Kidney (tissue), 14 donors: Measurements from ENCODE around the gene PDHB. TPM values are rescaled to one million over a fixed set of nuclear protein-coding genes. Genes with fewer than 3 reads are reported as not detected.

Experiments
- DNase-seq, 5 donors: peaks; one replicate each; pipeline ENCODE4 v3.0.0-alpha.2; 2013 to 2020
- FAIRE-seq: peaks from 2 replicates; lab custom pipeline; 2012; peaks lifted over from hg19 to GRCh38; lab: Jason Lieb, UNC
- H3K27ac ChIP-seq, 2 donors: one replicate each; pipeline ENCODE4 v1.7.0; 2013; ENCODE audit warnings: low read depth in 2 of 2, low read length in 2 of 2, inconsistent platforms in 1 of 2
- H3K27me3 ChIP-seq: one replicate; pipeline ENCODE4 v1.7.1; 2013; ENCODE audit warnings: low read length, inconsistent platforms; ENCODE audit not compliant: control insufficient read depth, insufficient read depth
- H3K36me3 ChIP-seq, 3 donors: one replicate each; pipeline versions ENCODE4 v1.7.0 to v1.7.1; 2013; ENCODE audit warnings: low read length in 3 of 3, control low read depth in 1 of 3, inconsistent platforms in 1 of 3; ENCODE audit not compliant: insufficient read depth in 3 of 3, control insufficient read depth in 2 of 3
- H3K4me1 ChIP-seq, 3 donors: one replicate each; pipeline versions ENCODE4 v1.7.0 to v1.7.1; 2013; ENCODE audit warnings: low read length in 3 of 3, inconsistent platforms in 1 of 3, low read depth in 1 of 3; ENCODE audit not compliant: control insufficient read depth in 2 of 3, insufficient read depth in 2 of 3
- H3K4me3 ChIP-seq, 3 donors: one replicate each; pipeline versions ENCODE4 v1.7.0 to v1.8.1; 2013; ENCODE audit warnings: low read length in 3 of 3, control low read depth in 1 of 3, inconsistent platforms in 1 of 3
- H3K9ac ChIP-seq, 3 donors: one replicate each; pipeline versions ENCODE4 v1.7.0 to v1.7.1; 2013; ENCODE audit warnings: low read length in 3 of 3, control low read depth in 1 of 3, inconsistent platforms in 1 of 3
- H3K9me3 ChIP-seq, 3 donors: one replicate each; pipeline versions ENCODE4 v1.7.0 to v1.7.1; 2013; ENCODE audit warnings: low read length in 3 of 3, control low read depth in 1 of 3, inconsistent platforms in 1 of 3; ENCODE audit not compliant: control insufficient read depth in 2 of 3, insufficient read depth in 1 of 3
- CTCF ChIP-seq: IDR thresholded peaks from 3 replicates; pipeline ENCODE4 v1.5.1; 2012; ENCODE audit warnings: mild to moderate bottlenecking, moderate library complexity, borderline replicate concordance; ENCODE audit not compliant: insufficient read depth; ENCODE audit errors: extremely low read depth
- intact Hi-C: fragments of 100-400 bp; cut with DNase I; formaldehyde crosslinking; loops from one replicate; pipeline ENCODE4 v1.11.1; 2022
- polyA plus RNA-seq: library from polyadenylated mRNA; stranded (reverse); fragments of 350-450 nt; fragmentation: Illumina TruSeq; extraction: RNeasy Lipid Tissue Mini Kit (QIAGEN cat#74804); gene quantifications from one replicate; pipeline ENCODE4 v1.2.3, GENCODE V29; 2014; ENCODE audit warnings: low read depth, low replicate concordance; ENCODE audit not compliant: insufficient read depth
- total RNA-seq: library from RNA; stranded (reverse); fragmentation: NEBNext Ultra II Directional; extraction: Animal tissue kit (Norgen Biotek cat#: 25700); gene quantifications from one replicate; pipeline ENCODE4 v1.2.1, GENCODE V29; 2021
- donor health status: control.
- donor health status: control.
- donor health status: control.
- donor health status: control.
- donor health status: control.
- donor health status: DM: yes; HTN: yes; CAD: no.
- donor health status: Normal renal cell carcinoma (clear cell type).

The PDHB gene
- total and polyA plus RNA-seq, 2 donors from 2014 or later = 71.7 to 138 TPM

GRCh38 chr3:58403513-58404109 is 30.0 kb downstream of the PDHB start:
- intact Hi-C loops = no loop called here
- no peak for TF ChIP-seq CTCF
- no peaks in the 10 kb centered on the region for H3K4me1 ChIP-seq
- H3K36me3 ChIP-seq = peaks cover 0 to 20% (median 16%) of the 10 kb centered on the region in 3 donors
- FAIRE-seq = peak; percentile 51
- no peak for DNase-seq
- H3K27me3 ChIP-seq = no peaks in the 10 kb centered on the region
- no peak overlapping the region for H3K9ac ChIP-seq
- H3K4me3 ChIP-seq = no peak overlapping the region
- no peak overlapping the region for H3K27ac ChIP-seq
- no peaks in the 10 kb centered on the region for H3K9me3 ChIP-seq

GRCh38 chr3:58398669-58399333 is 34.8 kb downstream of the PDHB start:
- intact Hi-C loops = no loop called here
- Histone ChIP-seq H3K4me3 (no peak overlapping the region), H3K36me3 (peaks cover 0 to 48% (median 21%) of the 10 kb centered on the region in 3 donors), H3K4me1 (peaks cover 0 to 3% (median 0%) of the 10 kb centered on the region in 3 donors), H3K27ac (no peak overlapping the region), H3K9ac (no peak overlapping the region), H3K27me3 (no peaks in the 10 kb centered on the region), H3K9me3 (no peaks in the 10 kb centered on the region)
- DNase-seq (no peak), FAIRE-seq (no peak)
- TF ChIP-seq CTCF = no peak

GRCh38 chr3:58394339-58394738 is 39.3 kb downstream of the PDHB start:
- FAIRE-seq (no peak), DNase-seq (no peak)
- no peak overlapping the region for H3K27ac ChIP-seq
- no peaks in the 10 kb centered on the region for H3K27me3 ChIP-seq
- no peaks in the 10 kb centered on the region for H3K9me3 ChIP-seq
- intact Hi-C loops = no loop called here
- H3K9ac ChIP-seq = no peak overlapping the region
- H3K4me1 ChIP-seq = peaks cover 0 to 6% (median 3%) of the 10 kb centered on the region in 3 donors
- H3K36me3 ChIP-seq = peaks cover 0 to 35% (median 14%) of the 10 kb centered on the region in 3 donors
- TF ChIP-seq CTCF = no peak
- no peak overlapping the region for H3K4me3 ChIP-seq
